Measurements from ENCODE around the gene RAPGEF2. TPM values are rescaled to one million over a fixed set of nuclear protein-coding genes. Genes with fewer than 3 reads are reported as not detected.

RAPGEF2 gene
- total and polyA plus RNA-seq, 9 of the 15 experiments (the other 6 are each of a cell fraction or from before 2014, with no cell fraction given): 3.1 to 32.6 (median 23.1) TPM

- CTCF ChIA-PET (ENCODE audit: low intra/inter-chr PET ratio): no interaction called here
- Histone ChIP-seq H3K9me3 (replicated peaks; ENCODE audit: control insufficient read depth, insufficient read depth, low read depth, low read length) (no peaks in the 10 kb centered on the region), H3K27me3 (ENCODE audit: control insufficient read depth in 2 of 2, insufficient read depth in 2 of 2, low read length in 2 of 2) (no peaks in the 10 kb centered on the region), H3K9me1 (ENCODE audit: control insufficient read depth, insufficient read depth, low read length) (no peaks in the 10 kb centered on the region), H3K79me2 (ENCODE audit: control insufficient read depth, insufficient read depth, low read length) (peaks cover 91% of the 10 kb centered on the region), H3K27ac (ENCODE audit: extremely low read depth, low read depth, low read length) (peak overlapping the region; percentile 43; the same call in 2 of the 3 replicates), H3K4me1 (replicated peaks in 1 of 2; ENCODE audit: control insufficient read depth in 2 of 2, insufficient read depth in 2 of 2, low read length in 2 of 2) (peaks cover 12 to 42% of the 10 kb centered on the region in 2 experiments; a peak in 4 of 5 replicates), H4K20me1 (replicated peaks; ENCODE audit: control insufficient read depth, insufficient read depth, low read length) (no peaks in the 10 kb centered on the region), H2AFZ (ENCODE audit: low read depth, low read length) (no peak overlapping the region), H3K4me3 (no peak overlapping the region), H3K9ac (ENCODE audit: insufficient read depth in 1 of 2, low read depth in 2 of 2, low read length in 2 of 2) (no peak overlapping the region), H3K36me3 (ENCODE audit: control insufficient read depth, insufficient read depth, low read length) (no peaks in the 10 kb centered on the region), H3K4me2 (ENCODE audit: insufficient read depth, low read length) (peak overlapping the region; percentile 69)
- no peak for DNase-seq (ENCODE audit: extremely low read depth in 1 of 4, low spot score in 3 of 4)
- intact Hi-C loops (cut with micrococcal nuclease) (no loop called here), in situ Hi-C loops (cut with MboI) (no loop called here)
- 0% methylated on average over 1 of the region's 1 CpG for WGBS (ENCODE audit: insufficient coverage, low coverage, missing lambda C conversion rate)
- FAIRE-seq: no peak
- POLR2A ChIA-PET: interaction anchor here (0.6 to 1.3 kb wide), 4 partner anchors 9 to 55 kb away, joined by 3 to 5 read pairs (median 3); no protein-coding TSS in a partner anchor
- no TSS peak for BruUV-seq (replicated peaks)
- no peak for ATAC-seq
- TF ChIP-seq THRA (IDR thresholded peaks at IDR 0.05) (no peak), JUND (IDR thresholded peaks at IDR 0.05; ENCODE audit: borderline replicate concordance, low read depth, low read length) (peak; percentile 59; the same call in 1 of the 2 replicates), JUND (tag; IDR thresholded peaks at IDR 0.05; ENCODE audit: borderline replicate concordance, low read depth, low read length) (peak; percentile 87), MLX (CRISPR knock-in tag; conservative IDR thresholded peaks at IDR 0.05) (no peak), CREB1 (IDR thresholded peaks at IDR 0.05) (no peak), CREB1 (CRISPR knock-in tag; IDR thresholded peaks at IDR 0.05) (no peak), WHSC1 (IDR thresholded peaks at IDR 0.05; ENCODE audit: low read length) (no peak), PHF8 (IDR thresholded peaks at IDR 0.05; ENCODE audit: borderline replicate concordance, low read length) (no peak), DPF2 (IDR thresholded peaks at IDR 0.05) (peak; percentile 6; the same call in 1 of the 2 replicates), C11orf30 (IDR thresholded peaks at IDR 0.05; ENCODE audit: low read depth) (0 out of 2 replicates have a peak, but pooled peaks have one; percentile 24), NFE2 (IDR thresholded peaks at IDR 0.05; ENCODE audit: low read depth) (0 out of 2 replicates have a peak, but pooled peaks have one; percentile 12), CC2D1A (IDR thresholded peaks at IDR 0.05) (0 out of 2 replicates have a peak, but pooled peaks have one; percentile 14), GABPB2 (CRISPR knock-in tag; conservative IDR thresholded peaks at IDR 0.05) (no peak), SAFB (IDR thresholded peaks at IDR 0.05; ENCODE audit: borderline replicate concordance, low read depth, low read length) (no peak)
- TF ChIP-seq, protein P1, sequence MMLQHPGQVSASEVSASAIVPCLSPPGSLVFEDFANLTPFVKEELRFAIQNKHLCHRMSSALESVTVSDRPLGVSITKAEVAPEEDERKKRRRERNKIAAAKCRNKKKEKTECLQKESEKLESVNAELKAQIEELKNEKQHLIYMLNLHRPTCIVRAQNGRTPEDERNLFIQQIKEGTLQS (IDR thresholded peaks at IDR 0.05): peak; percentile 79
- TF ChIP-seq, protein P1 (CRISPR knock-in tag; conservative IDR thresholded peaks at IDR 0.05): no peak
- TF ChIP-seq, protein P2, sequence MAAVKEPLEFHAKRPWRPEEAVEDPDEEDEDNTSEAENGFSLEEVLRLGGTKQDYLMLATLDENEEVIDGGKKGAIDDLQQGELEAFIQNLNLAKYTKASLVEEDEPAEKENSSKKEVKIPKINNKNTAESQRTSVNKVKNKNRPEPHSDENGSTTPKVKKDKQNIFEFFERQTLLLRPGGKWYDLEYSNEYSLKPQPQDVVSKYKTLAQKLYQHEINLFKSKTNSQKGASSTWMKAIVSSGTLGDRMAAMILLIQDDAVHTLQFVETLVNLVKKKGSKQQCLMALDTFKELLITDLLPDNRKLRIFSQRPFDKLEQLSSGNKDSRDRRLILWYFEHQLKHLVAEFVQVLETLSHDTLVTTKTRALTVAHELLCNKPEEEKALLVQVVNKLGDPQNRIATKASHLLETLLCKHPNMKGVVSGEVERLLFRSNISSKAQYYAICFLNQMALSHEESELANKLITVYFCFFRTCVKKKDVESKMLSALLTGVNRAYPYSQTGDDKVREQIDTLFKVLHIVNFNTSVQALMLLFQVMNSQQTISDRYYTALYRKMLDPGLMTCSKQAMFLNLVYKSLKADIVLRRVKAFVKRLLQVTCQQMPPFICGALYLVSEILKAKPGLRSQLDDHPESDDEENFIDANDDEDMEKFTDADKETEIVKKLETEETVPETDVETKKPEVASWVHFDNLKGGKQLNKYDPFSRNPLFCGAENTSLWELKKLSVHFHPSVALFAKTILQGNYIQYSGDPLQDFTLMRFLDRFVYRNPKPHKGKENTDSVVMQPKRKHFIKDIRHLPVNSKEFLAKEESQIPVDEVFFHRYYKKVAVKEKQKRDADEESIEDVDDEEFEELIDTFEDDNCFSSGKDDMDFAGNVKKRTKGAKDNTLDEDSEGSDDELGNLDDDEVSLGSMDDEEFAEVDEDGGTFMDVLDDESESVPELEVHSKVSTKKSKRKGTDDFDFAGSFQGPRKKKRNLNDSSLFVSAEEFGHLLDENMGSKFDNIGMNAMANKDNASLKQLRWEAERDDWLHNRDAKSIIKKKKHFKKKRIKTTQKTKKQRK (IDR thresholded peaks at IDR 0.05; ENCODE audit: borderline replicate concordance, low read depth, low read length): no peak
Observed at GRCh38 chr4:159145992-159146330, 43.1 kb downstream of the RAPGEF2 start.
